Cerebellar cortex (tissue), 1 donor: ENCODE results near the gene RASGRF1.
"Not testable (repeated sequence)": the region's sequence is repeated elsewhere in the genome, so short reads cannot be mapped to it uniquely, and the experiment has no call there.

ENCODE experiments used
- DNase-seq: peaks from one replicate; pipeline ENCODE4 v3.0.0-alpha.2; 2015; ENCODE audit warnings: low spot score

RASGRF1 gene

DNA sequence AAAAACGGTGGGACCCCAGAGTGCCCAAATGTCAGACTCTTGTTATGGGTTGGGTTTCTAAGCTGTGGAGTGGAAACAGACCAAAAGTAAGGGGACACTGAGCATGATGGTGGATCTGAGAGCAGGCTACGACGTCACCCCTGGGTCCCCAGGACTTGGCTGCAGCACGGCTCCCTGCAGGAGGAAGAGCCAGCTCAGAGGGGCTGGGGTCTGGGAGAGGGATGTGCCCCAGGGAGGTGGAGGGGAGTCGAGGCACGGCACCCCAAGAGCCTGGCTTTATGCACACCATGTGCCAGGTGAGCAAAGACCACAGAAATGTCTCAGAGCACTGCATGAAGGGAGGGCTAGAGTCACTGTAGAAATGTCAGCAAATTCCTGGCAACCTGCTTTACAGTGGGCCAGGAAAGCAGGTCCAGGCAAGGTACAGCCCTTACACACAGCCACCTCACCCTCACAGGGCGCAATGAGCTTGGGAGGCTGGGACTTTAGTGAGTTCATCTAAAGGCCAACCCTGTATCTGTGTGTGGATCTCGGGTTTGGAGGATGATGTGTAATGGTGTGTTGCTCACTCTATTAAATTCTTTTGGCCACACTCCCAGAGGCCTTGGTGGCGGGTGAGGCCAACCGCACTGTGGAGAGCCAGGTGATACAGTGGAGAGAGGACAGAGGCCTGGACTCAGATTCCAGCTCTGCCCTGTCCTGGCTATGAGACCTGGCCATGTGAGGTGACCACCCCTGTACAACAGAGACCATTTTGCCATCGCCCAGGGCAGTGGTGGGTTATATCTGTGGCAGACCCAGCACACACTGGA is 159.8 kb downstream of the RASGRF1 start:
- DNase-seq: no peak

GRCh38 chr15:78929536-78930264 is 160.9 kb downstream of the RASGRF1 start:
- no peak for DNase-seq

DNA sequence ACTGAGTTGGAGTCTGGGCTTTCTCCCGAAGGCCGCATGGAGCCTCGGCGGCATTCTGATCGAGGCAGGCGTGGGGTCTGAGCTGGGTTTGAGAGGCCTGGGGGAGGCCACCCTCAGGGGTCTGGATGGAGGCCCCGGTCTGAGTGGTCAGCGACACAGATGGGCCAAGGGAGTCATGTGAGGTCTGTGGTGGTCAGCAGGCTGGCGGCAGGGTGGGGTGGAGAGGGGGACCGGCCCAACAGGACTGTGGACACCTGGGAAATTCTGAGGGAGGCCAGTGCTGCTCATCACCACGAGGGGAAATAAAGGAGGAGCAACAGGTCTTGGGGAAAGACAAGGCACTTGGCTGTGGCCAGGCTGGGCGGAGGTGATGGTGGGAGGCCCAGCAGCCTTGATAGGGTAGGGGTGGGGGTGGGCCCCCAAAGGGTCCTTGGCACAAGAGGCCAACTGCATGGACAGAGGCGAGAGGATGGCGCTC is 161.9 kb downstream of the RASGRF1 start:
- no peak for DNase-seq

- DNase-seq: not testable (repeated sequence)
Observed at GRCh38 chr15:78928176-78928575, 162.4 kb downstream of the RASGRF1 start.

GRCh38 chr15:78927077-78927790 is 163.3 kb downstream of the RASGRF1 start:
- no peak for DNase-seq

DNA sequence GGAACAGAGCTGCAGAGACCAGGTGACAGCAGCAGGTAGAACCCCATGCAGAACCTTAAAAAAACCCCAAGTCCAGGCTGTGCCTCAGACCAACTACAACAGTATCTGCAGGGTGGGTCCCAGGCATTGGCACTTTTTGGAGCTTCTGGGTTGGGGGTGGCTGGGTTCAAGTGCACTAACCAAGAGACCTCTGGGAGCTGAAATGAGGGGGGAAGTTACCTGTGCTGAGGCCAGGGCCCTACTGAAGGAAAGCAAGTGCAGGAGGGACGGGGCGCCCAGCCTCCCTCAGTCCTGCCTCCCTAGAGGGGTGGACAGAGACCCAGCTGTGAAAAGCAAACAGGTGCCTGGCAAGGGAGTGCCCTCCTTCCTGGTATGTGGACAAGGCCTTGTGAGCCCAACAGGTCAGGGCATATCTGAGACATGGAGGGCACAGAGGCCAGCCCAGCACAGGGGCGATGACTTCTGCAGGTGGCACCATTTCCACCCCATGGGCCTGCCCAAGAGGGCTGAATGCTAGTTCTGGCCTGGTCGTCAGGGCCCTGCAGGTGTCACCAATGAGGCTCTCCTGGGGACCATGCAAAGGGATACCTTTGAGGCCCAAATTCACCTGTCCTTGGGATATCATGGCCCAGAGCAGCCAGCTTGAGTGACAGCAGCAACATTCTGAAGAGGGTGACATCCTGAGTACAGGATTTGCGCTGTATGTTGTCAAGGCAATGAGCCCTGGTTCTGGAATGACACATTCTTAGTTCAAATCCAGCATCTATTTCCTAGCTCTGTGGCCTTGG is 164.4 kb downstream of the RASGRF1 start:
- no peak for DNase-seq

- DNase-seq: no peak
Observed at GRCh38 chr15:78925076-78925624, 165.4 kb downstream of the RASGRF1 start.

GRCh38 chr15:78923480-78924360 is 166.9 kb downstream of the RASGRF1 start:
- DNase-seq: peak; percentile 51

DNA sequence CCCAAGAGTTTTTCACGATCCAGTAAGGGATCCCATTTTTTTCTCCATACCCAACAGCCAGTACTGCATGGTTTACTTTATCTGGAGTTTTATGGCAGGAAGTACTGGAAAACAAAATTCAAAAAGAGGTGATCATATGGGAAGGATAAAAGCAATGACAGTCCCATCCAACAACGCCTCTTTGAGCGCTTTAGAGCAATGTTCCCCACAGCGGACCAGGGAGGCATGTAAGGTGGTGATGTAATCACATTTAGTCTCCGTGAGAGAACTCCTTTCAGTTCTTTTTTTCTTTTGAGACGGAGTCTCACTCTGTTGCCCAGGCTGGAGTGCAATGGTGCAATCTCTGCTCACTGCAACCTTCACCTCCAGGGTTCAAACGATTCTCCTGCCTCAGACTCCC is 167.6 kb downstream of the RASGRF1 start:
- DNase-seq: no peak

DNA sequence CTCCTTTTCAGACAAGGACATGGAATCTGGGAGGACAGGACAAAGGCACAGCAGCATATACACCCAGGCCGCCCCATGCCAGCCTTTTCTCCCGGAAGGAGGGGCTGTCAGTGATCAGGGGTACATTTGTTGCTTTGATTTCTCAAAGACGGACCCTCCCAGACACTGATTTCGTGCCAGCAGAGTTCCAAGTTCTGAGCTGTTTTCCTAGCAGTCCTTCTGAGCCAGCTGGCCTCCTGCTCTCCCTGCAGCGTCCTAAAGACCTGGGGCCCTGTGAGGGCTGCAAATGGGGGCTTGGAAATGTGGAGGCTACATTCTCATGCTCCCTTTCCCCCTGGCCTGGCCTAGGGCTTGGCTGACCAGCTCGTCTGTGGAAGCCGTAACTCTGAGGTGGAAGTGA is 168.1 kb downstream of the RASGRF1 start:
- DNase-seq: no peak

GRCh38 chr15:78921940-78922339 is 168.6 kb downstream of the RASGRF1 start:
- no peak for DNase-seq

- DNase-seq: no peak
Observed at GRCh38 chr15:78921517-78921916, 169.1 kb downstream of the RASGRF1 start.

GRCh38 chr15:78917888-78918287 is 172.7 kb downstream of the RASGRF1 start:
- no peak for DNase-seq

DNA sequence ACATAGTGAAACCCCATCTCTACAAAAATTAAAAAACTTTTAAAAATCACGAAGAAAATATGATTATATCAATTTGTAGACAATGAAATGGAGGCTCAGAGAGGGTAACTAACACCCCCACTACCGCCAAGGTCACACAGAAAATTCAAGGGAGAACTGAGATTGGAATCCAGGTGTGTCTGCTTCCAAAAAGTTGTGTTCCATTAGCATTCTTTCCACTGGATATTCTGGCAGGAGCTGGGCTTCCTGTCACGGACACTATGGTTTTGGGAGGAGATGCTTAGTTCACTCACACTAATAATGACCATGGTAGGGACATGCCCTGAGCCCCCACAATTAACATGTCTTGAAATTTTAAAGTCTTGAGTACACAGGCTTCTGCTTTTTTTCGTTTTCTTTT is 174.5 kb downstream of the RASGRF1 start:
- no peak for DNase-seq

- DNase-seq: no peak
Observed at GRCh38 chr15:78915341-78916087, 175.1 kb downstream of the RASGRF1 start.

- peak; percentile 60 for DNase-seq
Observed at GRCh38 chr15:78914027-78914764, 176.4 kb downstream of the RASGRF1 start.

GRCh38 chr15:78913012-78913411 is 177.6 kb downstream of the RASGRF1 start:
- DNase-seq: no peak

GRCh38 chr15:78912316-78912715 is 178.3 kb downstream of the RASGRF1 start:
- DNase-seq: no peak

DNA sequence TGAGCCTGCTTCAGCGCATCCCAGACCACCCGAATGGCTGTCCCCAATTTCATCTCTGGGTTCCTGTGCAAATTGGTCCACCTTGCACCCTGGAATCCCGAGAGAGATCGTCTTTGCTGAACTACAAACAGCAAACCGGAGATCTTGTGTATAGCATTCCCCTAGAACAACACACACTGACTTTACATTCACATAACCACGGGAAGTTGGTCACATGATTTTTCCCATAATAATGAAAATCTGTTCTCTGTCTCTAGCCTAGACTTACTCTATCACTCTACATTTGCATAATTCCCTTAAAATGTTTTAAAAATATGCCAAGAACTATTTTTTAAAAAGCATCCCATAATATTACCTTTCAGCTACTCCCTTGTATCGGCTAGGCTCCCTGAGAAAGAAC is 180.3 kb downstream of the RASGRF1 start:
- DNase-seq: no peak
